HL-60 (cell line): Measurements from ENCODE around the gene HPD.
A peak's percentile ranks its signal among the peaks of the same experiment; 100 is the strongest.

Experiments
- DNase-seq, 2 experiments: peaks; one replicate each; pipeline ENCODE4 v3.0.0-alpha.2; 2010 to 2020; ENCODE audit warnings: low read depth in 1 of 2, low spot score in 1 of 2
- H3K27ac ChIP-seq: fragments of 250-450 bp; sonication (Bioruptor Pico); replicated peaks from 2 replicates; pipeline ENCODE4 v1.5.1; 2020; ENCODE audit warnings: mild to moderate bottlenecking, moderate library complexity
- H3K27me3 ChIP-seq: fragments of 250-450 bp; sonication (Bioruptor Pico); 2 replicates; pipeline ENCODE4 v1.5.1; 2021; ENCODE audit warnings: mild to moderate bottlenecking, moderate library complexity; ENCODE audit not compliant: insufficient read depth, poor library complexity, severe bottlenecking
- H3K4me3 ChIP-seq: replicated peaks from 2 replicates; pipeline ENCODE4 v1.5.1; 2011; ENCODE audit warnings: mild to moderate bottlenecking, control low read depth, low read length; ENCODE audit not compliant: insufficient read depth
- GABPA ChIP-seq: IDR thresholded peaks from 2 replicates; pipeline ENCODE4 v1.6.1; 2012; ENCODE audit warnings: low read depth
- POLR2AphosphoS5 ChIP-seq: IDR thresholded peaks from 2 replicates; pipeline ENCODE4 v1.6.1; 2012; ENCODE audit warnings: low read depth
- SPI1 ChIP-seq: IDR thresholded peaks from 2 replicates; pipeline ENCODE4 v1.6.1; 2012; ENCODE audit warnings: low read depth, mild to moderate bottlenecking, borderline replicate concordance
- TF ChIP-seq, protein P1 (sequence below): IDR thresholded peaks from 2 replicates; pipeline ENCODE4 v1.6.1; 2012; ENCODE audit warnings: low read depth; ENCODE audit not compliant: insufficient replicate concordance
- TF ChIP-seq, protein P2 (sequence below): IDR thresholded peaks from one replicate; pipeline ENCODE4 v1.5.1; 2011; ENCODE audit warnings: low read length, control low read depth, inconsistent platforms; ENCODE audit not compliant: insufficient read depth

HPD gene

DNA sequence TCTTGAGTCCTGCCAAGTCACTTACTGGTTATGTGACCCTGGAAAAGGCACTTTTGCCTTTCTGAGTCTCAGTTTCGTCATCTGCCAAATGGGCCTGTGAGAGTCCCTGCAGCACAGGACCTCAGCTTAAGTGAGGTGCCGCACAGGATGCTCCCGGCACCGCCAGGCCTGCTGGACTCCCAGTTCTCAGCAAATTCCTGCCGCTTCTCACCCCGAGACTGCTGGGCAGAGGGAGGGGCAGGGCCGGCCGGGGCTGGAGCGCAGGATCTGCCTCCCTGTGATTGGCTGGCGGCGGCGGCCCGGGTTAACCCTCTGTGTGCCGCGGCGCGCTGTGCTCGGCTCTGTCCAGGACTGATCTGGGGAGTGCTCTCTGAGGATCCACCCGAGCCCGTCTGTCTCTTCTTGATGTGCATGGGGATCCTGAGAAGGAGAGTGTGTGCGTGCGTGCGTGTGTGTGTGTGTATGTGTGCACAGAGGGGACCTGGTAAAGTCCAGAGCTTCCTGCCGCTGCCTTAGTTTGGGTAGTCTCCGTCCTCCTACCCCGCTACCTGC lies 46.3 kb downstream of the HPD start:
- peak overlapping the region; percentile 81 for H3K4me3 ChIP-seq
- DNase-seq: peak in 1 of 2 experiments; percentile 73
- TF ChIP-seq GABPA (no peak), POLR2AphosphoS5 (peak; percentile 25)

DNA sequence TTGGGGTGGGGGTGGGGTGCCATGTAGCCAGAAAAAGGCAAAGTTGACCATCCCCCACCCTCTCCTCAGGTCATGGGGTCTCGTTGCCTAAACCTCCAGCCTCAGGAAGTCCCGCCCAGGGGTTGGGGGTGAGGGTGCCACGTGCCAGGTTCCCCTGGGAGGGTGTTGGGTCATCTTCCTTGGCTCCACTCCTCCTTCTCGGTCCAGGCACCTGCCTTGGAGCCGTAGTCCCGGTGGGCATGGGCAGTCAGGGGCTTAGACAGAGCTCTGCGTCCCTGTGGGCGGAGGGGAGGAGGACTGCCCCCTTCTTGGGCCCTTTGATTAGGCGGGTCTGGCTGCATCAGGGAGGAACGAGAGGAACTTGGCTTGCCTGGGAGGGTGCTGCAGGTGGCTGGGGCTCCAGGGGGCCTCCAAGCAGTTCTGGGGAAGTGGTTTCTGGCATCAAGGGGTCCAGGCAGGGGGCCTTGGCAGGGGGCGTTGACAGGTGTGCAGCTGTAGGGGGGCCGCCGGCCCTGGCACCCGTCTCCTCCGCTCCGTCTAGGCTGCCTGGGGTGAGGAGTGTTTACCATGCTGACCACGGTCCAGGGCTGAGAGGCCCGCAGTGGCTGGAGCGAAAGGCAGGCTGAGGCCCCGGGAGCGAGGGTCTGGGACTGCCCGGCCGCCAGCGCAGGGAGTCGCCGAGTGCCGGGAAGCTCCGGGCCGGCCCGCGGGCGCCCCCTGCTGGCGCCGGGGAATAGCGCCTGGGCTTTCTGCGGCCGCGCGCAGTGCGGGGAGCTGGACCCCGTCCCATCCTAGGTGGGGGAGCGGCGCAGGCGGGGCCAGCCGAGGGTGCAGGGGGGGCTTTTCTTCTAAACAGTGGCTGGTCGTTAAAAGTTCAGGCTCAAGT lies 47.0 kb downstream of the HPD start:
- TF ChIP-seq, protein P1, sequence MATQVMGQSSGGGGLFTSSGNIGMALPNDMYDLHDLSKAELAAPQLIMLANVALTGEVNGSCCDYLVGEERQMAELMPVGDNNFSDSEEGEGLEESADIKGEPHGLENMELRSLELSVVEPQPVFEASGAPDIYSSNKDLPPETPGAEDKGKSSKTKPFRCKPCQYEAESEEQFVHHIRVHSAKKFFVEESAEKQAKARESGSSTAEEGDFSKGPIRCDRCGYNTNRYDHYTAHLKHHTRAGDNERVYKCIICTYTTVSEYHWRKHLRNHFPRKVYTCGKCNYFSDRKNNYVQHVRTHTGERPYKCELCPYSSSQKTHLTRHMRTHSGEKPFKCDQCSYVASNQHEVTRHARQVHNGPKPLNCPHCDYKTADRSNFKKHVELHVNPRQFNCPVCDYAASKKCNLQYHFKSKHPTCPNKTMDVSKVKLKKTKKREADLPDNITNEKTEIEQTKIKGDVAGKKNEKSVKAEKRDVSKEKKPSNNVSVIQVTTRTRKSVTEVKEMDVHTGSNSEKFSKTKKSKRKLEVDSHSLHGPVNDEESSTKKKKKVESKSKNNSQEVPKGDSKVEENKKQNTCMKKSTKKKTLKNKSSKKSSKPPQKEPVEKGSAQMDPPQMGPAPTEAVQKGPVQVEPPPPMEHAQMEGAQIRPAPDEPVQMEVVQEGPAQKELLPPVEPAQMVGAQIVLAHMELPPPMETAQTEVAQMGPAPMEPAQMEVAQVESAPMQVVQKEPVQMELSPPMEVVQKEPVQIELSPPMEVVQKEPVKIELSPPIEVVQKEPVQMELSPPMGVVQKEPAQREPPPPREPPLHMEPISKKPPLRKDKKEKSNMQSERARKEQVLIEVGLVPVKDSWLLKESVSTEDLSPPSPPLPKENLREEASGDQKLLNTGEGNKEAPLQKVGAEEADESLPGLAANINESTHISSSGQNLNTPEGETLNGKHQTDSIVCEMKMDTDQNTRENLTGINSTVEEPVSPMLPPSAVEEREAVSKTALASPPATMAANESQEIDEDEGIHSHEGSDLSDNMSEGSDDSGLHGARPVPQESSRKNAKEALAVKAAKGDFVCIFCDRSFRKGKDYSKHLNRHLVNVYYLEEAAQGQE: no peak
- no peak; the same call in 1 of the 2 replicates for TF ChIP-seq POLR2AphosphoS5
- TF ChIP-seq SPI1: peak; percentile 67; the same call in 1 of the 2 replicates
- no peak for TF ChIP-seq GABPA
- TF ChIP-seq, protein P2, sequence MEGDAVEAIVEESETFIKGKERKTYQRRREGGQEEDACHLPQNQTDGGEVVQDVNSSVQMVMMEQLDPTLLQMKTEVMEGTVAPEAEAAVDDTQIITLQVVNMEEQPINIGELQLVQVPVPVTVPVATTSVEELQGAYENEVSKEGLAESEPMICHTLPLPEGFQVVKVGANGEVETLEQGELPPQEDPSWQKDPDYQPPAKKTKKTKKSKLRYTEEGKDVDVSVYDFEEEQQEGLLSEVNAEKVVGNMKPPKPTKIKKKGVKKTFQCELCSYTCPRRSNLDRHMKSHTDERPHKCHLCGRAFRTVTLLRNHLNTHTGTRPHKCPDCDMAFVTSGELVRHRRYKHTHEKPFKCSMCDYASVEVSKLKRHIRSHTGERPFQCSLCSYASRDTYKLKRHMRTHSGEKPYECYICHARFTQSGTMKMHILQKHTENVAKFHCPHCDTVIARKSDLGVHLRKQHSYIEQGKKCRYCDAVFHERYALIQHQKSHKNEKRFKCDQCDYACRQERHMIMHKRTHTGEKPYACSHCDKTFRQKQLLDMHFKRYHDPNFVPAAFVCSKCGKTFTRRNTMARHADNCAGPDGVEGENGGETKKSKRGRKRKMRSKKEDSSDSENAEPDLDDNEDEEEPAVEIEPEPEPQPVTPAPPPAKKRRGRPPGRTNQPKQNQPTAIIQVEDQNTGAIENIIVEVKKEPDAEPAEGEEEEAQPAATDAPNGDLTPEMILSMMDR: peak; percentile 49
- H3K27ac ChIP-seq: peak overlapping the region; percentile 80
- DNase-seq: peak; percentile 81 to 86
- peak overlapping the region; percentile 81 for H3K4me3 ChIP-seq
- H3K27me3 ChIP-seq: no peaks in the 10 kb centered on the region

More for the DNA sequence above, 46.3 kb downstream of the HPD start:
- H3K27ac ChIP-seq: peak overlapping the region; percentile 80
- H3K27me3 ChIP-seq: no peaks in the 10 kb centered on the region

DNA sequence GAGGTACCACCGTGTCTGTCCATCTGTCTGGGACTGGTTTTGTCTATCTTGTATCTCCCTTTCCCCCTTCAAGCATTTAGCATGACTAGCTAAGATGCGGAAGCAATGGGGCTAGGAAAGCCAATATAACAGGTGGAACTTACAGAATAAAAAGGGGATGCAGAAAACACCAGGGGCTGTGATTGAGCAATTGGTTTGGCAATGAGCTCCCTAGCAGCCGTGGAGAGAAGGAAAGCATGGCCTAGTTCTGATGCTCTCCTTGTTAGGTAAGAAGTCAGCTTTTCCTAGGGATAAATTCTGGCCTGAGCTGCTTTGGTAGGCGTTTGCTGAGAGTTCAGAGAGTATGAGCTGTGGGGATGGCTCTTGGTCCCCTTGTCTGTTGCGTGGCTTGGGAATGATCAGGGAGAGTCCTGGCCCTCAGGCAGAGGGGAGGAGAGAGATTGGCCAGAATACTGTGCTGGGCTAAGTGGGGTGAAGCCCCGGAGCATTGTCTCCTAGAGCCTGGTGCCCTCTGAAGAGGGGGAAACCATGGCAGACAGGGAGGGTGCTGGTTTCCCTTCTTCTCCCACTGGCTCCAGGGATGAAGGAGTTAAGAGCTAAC lies 47.7 kb downstream of the HPD start:
- peak overlapping the region; percentile 81 for H3K4me3 ChIP-seq
- no peak for TF ChIP-seq SPI1
- peak; percentile 19; the same call in 1 of the 2 replicates for TF ChIP-seq POLR2AphosphoS5
- peak overlapping the region; percentile 80 for H3K27ac ChIP-seq
- peak in 1 of 2 experiments; percentile 65 for DNase-seq
- H3K27me3 ChIP-seq: no peaks in the 10 kb centered on the region

DNA sequence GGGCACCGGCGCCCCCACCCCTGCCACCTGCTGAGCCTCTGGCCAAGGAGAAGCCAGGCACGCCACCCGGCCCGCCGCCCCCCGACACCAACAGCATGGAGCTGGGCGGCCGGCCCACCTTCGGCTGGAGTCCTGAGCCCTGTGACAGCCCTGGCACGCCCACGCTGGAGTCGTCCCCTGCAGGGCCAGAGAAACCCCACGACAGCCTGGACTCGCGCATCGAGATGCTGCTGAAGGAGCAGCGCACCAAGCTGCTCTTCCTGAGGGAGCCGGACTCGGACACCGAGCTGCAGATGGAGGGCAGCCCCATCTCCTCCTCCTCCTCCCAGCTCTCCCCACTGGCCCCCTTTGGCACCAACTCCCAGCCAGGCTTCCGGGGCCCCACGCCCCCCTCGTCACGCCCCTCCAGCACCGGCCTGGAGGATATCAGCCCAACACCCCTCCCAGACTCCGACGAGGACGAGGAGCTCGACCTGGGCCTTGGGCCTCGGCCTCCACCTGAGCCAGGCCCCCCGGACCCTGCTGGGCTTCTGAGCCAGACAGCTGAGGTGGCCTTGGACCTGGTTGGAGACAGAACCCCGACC lies 48.3 kb downstream of the HPD start:
- DNase-seq: no peak
- peak overlapping the region; percentile 80; the same call in 1 of the 2 replicates for H3K27ac ChIP-seq
- no peak overlapping the region; the same call in 1 of the 2 replicates for H3K4me3 ChIP-seq
- no peaks in the 10 kb centered on the region for H3K27me3 ChIP-seq
- TF ChIP-seq, protein P1: no peak
- TF ChIP-seq, protein P2: no peak
- no peak for TF ChIP-seq GABPA
- TF ChIP-seq POLR2AphosphoS5: no peak
- TF ChIP-seq SPI1: no peak
